ENCODE measurements around the gene GUCA2A. TPM values are rescaled to one million over a fixed set of nuclear protein-coding genes. Genes with fewer than 3 reads are reported as not detected.

GUCA2A gene
- total and polyA plus RNA-seq, 2 of the 8 experiments (the other 6 are each of a cell fraction or from before 2014, with no cell fraction given): not detected

- Histone ChIP-seq H2AK5ac (ENCODE audit: low read depth, low read length) (no peak overlapping the region), H2BK5ac (ENCODE audit: low read depth, low read length) (no peak overlapping the region), H3K27ac (ENCODE audit: low read depth, low read length) (no peak overlapping the region), H4K5ac (ENCODE audit: insufficient read length, low read depth, low read length) (no peak overlapping the region), H4K8ac (ENCODE audit: extremely low read depth, insufficient read depth, low read length) (no peak overlapping the region), H3K9me3 (ENCODE audit: insufficient read depth in 2 of 2, low read depth in 1 of 2, low read length in 1 of 2) (no peaks in the 10 kb centered on the region), H2BK120ac (replicated peaks; ENCODE audit: low read depth, low read length) (no peak overlapping the region), H3K23ac (ENCODE audit: insufficient read length) (no peak overlapping the region), H3K56ac (replicated peaks; ENCODE audit: insufficient read length, low read depth, low read length) (no peak overlapping the region), H3K4me3 (ENCODE audit: extremely low read depth in 1 of 4, insufficient read depth in 2 of 4, low read depth in 3 of 4, low read length in 4 of 4) (no peak overlapping the region), H3K27me3 (replicated peaks in 1 of 4; ENCODE audit: control insufficient read depth in 3 of 4, extremely low read depth in 1 of 4, insufficient read depth in 3 of 4, low read length in 3 of 4) (no peaks in the 10 kb centered on the region), H3K36me3 (ENCODE audit: control insufficient read depth in 2 of 4, insufficient read depth in 4 of 4, low read length in 3 of 4) (peaks cover 0 to 20% (median 7%) of the 10 kb centered on the region in 4 experiments; a peak in 4 of 8 replicates), H2AFZ (ENCODE audit: low read length) (no peak overlapping the region), H3K9ac (replicated peaks in 1 of 4; ENCODE audit: extremely low read depth in 1 of 4, low read depth in 3 of 4, low read length in 3 of 4) (no peak overlapping the region), H3K4me2 (ENCODE audit: insufficient read depth in 1 of 2, low read depth in 2 of 2, low read length in 2 of 2) (no peak overlapping the region), H3K18ac (ENCODE audit: extremely low read depth, low read length) (no peak overlapping the region), H2BK15ac (ENCODE audit: low read length) (no peak overlapping the region), H3K4ac (replicated peaks; ENCODE audit: insufficient read length, low read depth, low read length) (no peak overlapping the region), H3K14ac (ENCODE audit: insufficient read length) (no peak overlapping the region), H4K91ac (replicated peaks; ENCODE audit: insufficient read length, low read length) (no peak overlapping the region), H3K79me2 (ENCODE audit: control insufficient read depth in 1 of 2, insufficient read depth in 2 of 2, low read length in 2 of 2) (no peaks in the 10 kb centered on the region), H2BK12ac (ENCODE audit: low read depth, low read length) (no peak overlapping the region), H3K23me2 (ENCODE audit: low read depth, low read length) (no peaks in the 10 kb centered on the region; the same call in 1 of the 2 replicates), H2BK20ac (ENCODE audit: low read length) (no peak overlapping the region), H4K20me1 (replicated peaks in 1 of 2; ENCODE audit: control insufficient read depth in 1 of 2, insufficient read depth in 2 of 2, low read length in 2 of 2) (no peaks in the 10 kb centered on the region), H3K79me1 (ENCODE audit: low read depth, low read length) (no peaks in the 10 kb centered on the region), H3K4me1 (replicated peaks in 1 of 4; ENCODE audit: control insufficient read depth in 3 of 4, insufficient read depth in 4 of 4, low read length in 3 of 4) (peaks cover 0 to 7% (median 0%) of the 10 kb centered on the region in 4 experiments; a peak in 1 of 7 replicates)
- ChIA-PET CTCF (ENCODE audit: partially characterized antibody) (interaction anchor here (0.5 to 1.6 kb wide), 8 partner anchors 8 to 346 kb away, joined by 3 to 6 read pairs (median 3); no protein-coding TSS in a partner anchor), POLR2A (ENCODE audit: partially characterized antibody) (no interaction called here)
- no peak for FAIRE-seq
- WGBS, 2 experiments (ENCODE audit: extremely low coverage in 1 of 2, insufficient coverage in 1 of 2, insufficient read length in 1 of 2, insufficient replicate concordance in 2 of 2, low coverage in 1 of 2, low lambda C conversion rate in 2 of 2, missing lambda C conversion rate in 1 of 2): 95% methylated on average over 6 of the region's 6 CpGs; no CpG with 5 or more reads in 1 of the 2 experiments
- no peak for DNase-seq (ENCODE audit: low read depth in 1 of 2, low spot score in 2 of 2)
- TF ChIP-seq FOSL1 (IDR thresholded peaks at IDR 0.05; ENCODE audit: insufficient read depth, low read depth, low read length) (no peak), JUND (IDR thresholded peaks at IDR 0.05; ENCODE audit: low read length) (no peak), ASH2L (IDR thresholded peaks at IDR 0.05; ENCODE audit: low read length) (no peak), EP300 (IDR thresholded peaks at IDR 0.05; ENCODE audit: borderline replicate concordance in 1 of 2, low read depth in 2 of 2, low read length in 2 of 2) (no peak)
- TF ChIP-seq, protein P1, sequence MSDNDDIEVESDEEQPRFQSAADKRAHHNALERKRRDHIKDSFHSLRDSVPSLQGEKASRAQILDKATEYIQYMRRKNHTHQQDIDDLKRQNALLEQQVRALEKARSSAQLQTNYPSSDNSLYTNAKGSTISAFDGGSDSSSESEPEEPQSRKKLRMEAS (IDR thresholded peaks at IDR 0.05): no peak
Observed at GRCh38 chr1:42177541-42177981, 13.0 kb upstream of the GUCA2A start.

Data from H1 (cell line).